ENCODE results near the gene FRK. TPM values are rescaled to one million over a fixed set of nuclear protein-coding genes. Genes with fewer than 3 reads are reported as not detected.

The FRK gene
- total RNA-seq, 2 experiments from 2014 or later: 0.13 to 0.46 TPM

- no peaks in the 10 kb centered on the region for H3K79me2 ChIP-seq (ENCODE audit: insufficient read depth, low read depth, low read length)
- no peak overlapping the region for H2AFZ ChIP-seq (ENCODE audit: low read length)
- no peaks in the 10 kb centered on the region for H3K9me2 ChIP-seq (ENCODE audit: insufficient read depth, low read length)
- H3K36me3 ChIP-seq (ENCODE audit: insufficient read depth, low read length): no peaks in the 10 kb centered on the region
- TF ChIP-seq EZH2phosphoT487 (IDR thresholded peaks at IDR 0.05; ENCODE audit: borderline replicate concordance, low read depth, low read length) (no peak), CTCF (conservative IDR thresholded peaks at IDR 0.05; ENCODE audit: low read length) (no peak)
- no peaks in the 10 kb centered on the region for H3K4me1 ChIP-seq (ENCODE audit: insufficient read depth, low read length, poor library complexity, severe bottlenecking)
- POLR2A ChIA-PET: interaction anchor here (0.6 kb wide), 1 partner anchor 1420 kb away, joined by 3 read pairs; no protein-coding TSS in a partner anchor
- no peak overlapping the region for H3K4me3 ChIP-seq (ENCODE audit: low read depth, low read length, poor library complexity, severe bottlenecking)
- H3K9me3 ChIP-seq (ENCODE audit: low read length): no peaks in the 10 kb centered on the region
- H3K27ac ChIP-seq (ENCODE audit: low read depth, low read length, poor library complexity, severe bottlenecking): no peak overlapping the region
- DNase-seq (ENCODE audit: low spot score): no peak
- CTCF ChIA-PET (ENCODE audit: unreplicated experiment): no interaction called here
- BruUV-seq (replicated peaks): no TSS peak
- H3K4me2 ChIP-seq (ENCODE audit: low read length): no peak overlapping the region
- intact Hi-C loops (cut with micrococcal nuclease; ENCODE audit: unreplicated experiment): no loop called here
- H4K20me1 ChIP-seq (ENCODE audit: insufficient read depth, low read length): no peaks in the 10 kb centered on the region
Observed at GRCh38 chr6:115922971-115923370, 137.7 kb downstream of the FRK start.

- BruUV-seq (replicated peaks): no TSS peak
- Histone ChIP-seq H3K27ac (ENCODE audit: low read depth, low read length, poor library complexity, severe bottlenecking) (no peak overlapping the region), H3K79me2 (ENCODE audit: insufficient read depth, low read depth, low read length) (no peaks in the 10 kb centered on the region), H4K20me1 (ENCODE audit: insufficient read depth, low read length) (no peaks in the 10 kb centered on the region), H3K36me3 (ENCODE audit: insufficient read depth, low read length) (no peaks in the 10 kb centered on the region), H3K9me3 (ENCODE audit: low read length) (no peaks in the 10 kb centered on the region), H2AFZ (ENCODE audit: low read length) (no peak overlapping the region), H3K9me2 (ENCODE audit: insufficient read depth, low read length) (no peaks in the 10 kb centered on the region), H3K4me3 (ENCODE audit: low read depth, low read length, poor library complexity, severe bottlenecking) (no peak overlapping the region), H3K4me2 (ENCODE audit: low read length) (no peak overlapping the region), H3K4me1 (ENCODE audit: insufficient read depth, low read length, poor library complexity, severe bottlenecking) (no peaks in the 10 kb centered on the region)
- ChIA-PET CTCF (ENCODE audit: unreplicated experiment) (no interaction called here), POLR2A (no interaction called here)
- intact Hi-C loops (cut with micrococcal nuclease; ENCODE audit: unreplicated experiment): no loop called here
- no peak for DNase-seq (ENCODE audit: low spot score)
- TF ChIP-seq CTCF (conservative IDR thresholded peaks at IDR 0.05; ENCODE audit: low read length): no peak
- TF ChIP-seq EZH2phosphoT487 (IDR thresholded peaks at IDR 0.05; ENCODE audit: borderline replicate concordance, low read depth, low read length): no peak
Observed at GRCh38 chr6:115914098-115914497, 146.6 kb downstream of the FRK start.

GRCh38 chr6:115909923-115910546, 150.7 kb downstream of the FRK start:
- BruUV-seq (replicated peaks): no TSS peak
- no peaks in the 10 kb centered on the region for H3K9me3 ChIP-seq (ENCODE audit: low read length)
- POLR2A ChIA-PET: interaction anchor here (0.6 to 1.0 kb wide), 3 partner anchors 29 to 193 kb away, joined by 3 to 5 read pairs (median 3); no protein-coding TSS in a partner anchor
- H3K4me2 ChIP-seq (ENCODE audit: low read length): no peak overlapping the region
- DNase-seq (ENCODE audit: low spot score): no peak
- no peak overlapping the region for H3K27ac ChIP-seq (ENCODE audit: low read depth, low read length, poor library complexity, severe bottlenecking)
- no peaks in the 10 kb centered on the region for H3K9me2 ChIP-seq (ENCODE audit: insufficient read depth, low read length)
- no peaks in the 10 kb centered on the region for H3K79me2 ChIP-seq (ENCODE audit: insufficient read depth, low read depth, low read length)
- intact Hi-C loops (cut with micrococcal nuclease; ENCODE audit: unreplicated experiment): no loop called here
- CTCF ChIA-PET (ENCODE audit: unreplicated experiment): no interaction called here
- no peaks in the 10 kb centered on the region for H4K20me1 ChIP-seq (ENCODE audit: insufficient read depth, low read length)
- H3K36me3 ChIP-seq (ENCODE audit: insufficient read depth, low read length): no peaks in the 10 kb centered on the region
- TF ChIP-seq EZH2phosphoT487 (IDR thresholded peaks at IDR 0.05; ENCODE audit: borderline replicate concordance, low read depth, low read length) (no peak), CTCF (conservative IDR thresholded peaks at IDR 0.05; ENCODE audit: low read length) (no peak)
- H3K4me3 ChIP-seq (ENCODE audit: low read depth, low read length, poor library complexity, severe bottlenecking): no peak overlapping the region
- H2AFZ ChIP-seq (ENCODE audit: low read length): no peak overlapping the region
- no peaks in the 10 kb centered on the region for H3K4me1 ChIP-seq (ENCODE audit: insufficient read depth, low read length, poor library complexity, severe bottlenecking)

Measured in OCI-LY7 (cell line).